OCI-LY1 (cell line): ENCODE data around the gene PPP1R14D.
A peak's percentile ranks its signal among the peaks of the same experiment; 100 is the strongest.

Experiments used
- H2AFZ ChIP-seq: fragments of 200-600 bp; sonication (generic), shearing (Covaris generic); 2 replicates; pipeline ENCODE4 v1.6.0; 2014; ENCODE audit warnings: antibody characterized with exemption, mild to moderate bottlenecking, low read length
- H3F3A ChIP-seq: fragments of 200-600 bp; sonication (generic), shearing (Covaris generic); 2 replicates; pipeline ENCODE4 v1.6.0; 2014; ENCODE audit warnings: mild to moderate bottlenecking, antibody characterized with exemption, low read length, moderate library complexity; ENCODE audit not compliant: insufficient read depth
- H3K27ac ChIP-seq: fragments of 200-600 bp; sonication (generic); 2 replicates; pipeline ENCODE4 v1.5.1; 2014; ENCODE audit warnings: low read length, mixed run types, mild to moderate bottlenecking, low read depth; ENCODE audit not compliant: poor library complexity, severe bottlenecking
- H3K27me3 ChIP-seq: fragments of 200-600 bp; sonication (generic); 2 replicates; pipeline ENCODE4 v1.6.0; 2014; ENCODE audit warnings: antibody characterized with exemption, mild to moderate bottlenecking, low read length, moderate library complexity; ENCODE audit not compliant: insufficient read depth
- H3K36me3 ChIP-seq: fragments of 200-600 bp; sonication (generic); 2 replicates; pipeline ENCODE4 v1.6.1; 2014; ENCODE audit warnings: mild to moderate bottlenecking, antibody characterized with exemption, low read length, moderate library complexity, mixed read lengths; ENCODE audit not compliant: insufficient read depth
- H3K4me1 ChIP-seq: fragments of 200-600 bp; sonication (generic); 2 replicates; pipeline ENCODE4 v1.5.1; 2014; ENCODE audit warnings: mild to moderate bottlenecking, low read length, moderate library complexity; ENCODE audit not compliant: insufficient read depth, severe bottlenecking
- H3K4me2 ChIP-seq: fragments of 200-600 bp; sonication (generic), shearing (Covaris generic); 2 replicates; pipeline ENCODE4 v1.6.1; 2014; ENCODE audit warnings: low read length
- H3K4me3 ChIP-seq: fragments of 200-600 bp; sonication (generic); 2 replicates; pipeline ENCODE4 v1.5.1; 2014; ENCODE audit warnings: low read length, low read depth, mild to moderate bottlenecking, mixed read lengths; ENCODE audit not compliant: poor library complexity, severe bottlenecking
- H3K79me2 ChIP-seq: fragments of 200-600 bp; shearing (Covaris generic); 2 replicates; pipeline ENCODE4 v1.6.1; 2016; ENCODE audit warnings: mixed run types, low read length, mixed read lengths; ENCODE audit not compliant: insufficient read depth
- H3K9ac ChIP-seq: fragments of 200-600 bp; sonication (generic), shearing (Covaris generic); 2 replicates; pipeline ENCODE4 v1.6.1; 2014; ENCODE audit warnings: mild to moderate bottlenecking, low read length, mixed read lengths
- H3K9me2 ChIP-seq: fragments of 200-600 bp; sonication (generic), shearing (Covaris generic); 2 replicates; pipeline ENCODE4 v1.6.1; 2014; ENCODE audit warnings: low read depth, mild to moderate bottlenecking, low read length, mixed read lengths
- H3K9me3 ChIP-seq: fragments of 200-600 bp; shearing (Covaris generic); 2 replicates; pipeline ENCODE4 v1.6.1; 2014; ENCODE audit warnings: low read length, mixed read lengths
- H4K20me1 ChIP-seq: fragments of 200-600 bp; sonication (generic), shearing (Covaris generic); 2 replicates; pipeline ENCODE4 v1.6.0; 2016; ENCODE audit warnings: mild to moderate bottlenecking, low read length; ENCODE audit not compliant: insufficient read depth
- EZH2 ChIP-seq: fragments of 200-600 bp; sonication (generic), shearing (Covaris generic); IDR thresholded peaks from 2 replicates; pipeline ENCODE4 v1.8.0; 2017; ENCODE audit warnings: borderline replicate concordance, mixed run types, mild to moderate bottlenecking, antibody characterized with exemption, low read length, moderate library complexity, mixed read lengths
- TF ChIP-seq, protein P1 (sequence below): fragments of 200-600 bp; sonication (generic), shearing (Covaris generic); IDR thresholded peaks from 2 replicates; pipeline ENCODE4 v1.5.1; 2017; ENCODE audit warnings: mild to moderate bottlenecking, antibody characterized with exemption, low read length, moderate library complexity, mixed read lengths

Gene PPP1R14D

GRCh38 chr15:40828447-40829036 lies at the start of gene PPP1R14D:
Gene PPP1R14D (minus strand): TSS chr15:40828708. CDS start chr15:40828641, 67 bp downstream.
- peak within 1 kb of the TSS; percentile 58 for H3K4me2 ChIP-seq
- H3K4me3 ChIP-seq = peak within 1 kb of the TSS; percentile 43
- no peaks in the 10 kb centered on the region for H3K9me2 ChIP-seq
- no peaks in the 10 kb centered on the region for H3F3A ChIP-seq
- H4K20me1 ChIP-seq = no peaks in the 10 kb centered on the region
- peak within 1 kb of the TSS; percentile 15; the same call in 1 of the 2 replicates for H3K9ac ChIP-seq
- no peaks in the 10 kb centered on the region for H3K9me3 ChIP-seq
- H3K27ac ChIP-seq = no peak within 1 kb of the TSS
- H3K27me3 ChIP-seq = no peaks in the 10 kb centered on the region
- no peak for TF ChIP-seq EZH2
- TF ChIP-seq, protein P1, sequence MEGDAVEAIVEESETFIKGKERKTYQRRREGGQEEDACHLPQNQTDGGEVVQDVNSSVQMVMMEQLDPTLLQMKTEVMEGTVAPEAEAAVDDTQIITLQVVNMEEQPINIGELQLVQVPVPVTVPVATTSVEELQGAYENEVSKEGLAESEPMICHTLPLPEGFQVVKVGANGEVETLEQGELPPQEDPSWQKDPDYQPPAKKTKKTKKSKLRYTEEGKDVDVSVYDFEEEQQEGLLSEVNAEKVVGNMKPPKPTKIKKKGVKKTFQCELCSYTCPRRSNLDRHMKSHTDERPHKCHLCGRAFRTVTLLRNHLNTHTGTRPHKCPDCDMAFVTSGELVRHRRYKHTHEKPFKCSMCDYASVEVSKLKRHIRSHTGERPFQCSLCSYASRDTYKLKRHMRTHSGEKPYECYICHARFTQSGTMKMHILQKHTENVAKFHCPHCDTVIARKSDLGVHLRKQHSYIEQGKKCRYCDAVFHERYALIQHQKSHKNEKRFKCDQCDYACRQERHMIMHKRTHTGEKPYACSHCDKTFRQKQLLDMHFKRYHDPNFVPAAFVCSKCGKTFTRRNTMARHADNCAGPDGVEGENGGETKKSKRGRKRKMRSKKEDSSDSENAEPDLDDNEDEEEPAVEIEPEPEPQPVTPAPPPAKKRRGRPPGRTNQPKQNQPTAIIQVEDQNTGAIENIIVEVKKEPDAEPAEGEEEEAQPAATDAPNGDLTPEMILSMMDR = no peak
- H2AFZ ChIP-seq = peak within 1 kb of the TSS; percentile 44
- peaks cover 8% of the 10 kb centered on the region for H3K4me1 ChIP-seq
- no peaks in the 10 kb centered on the region for H3K79me2 ChIP-seq
- no peaks in the 10 kb centered on the region for H3K36me3 ChIP-seq

- no peak overlapping the region for H3K27ac ChIP-seq
These were observed 49.2 kb upstream of the PPP1R14D start for GRCh38 chr15:40877694-40878093.

DNA sequence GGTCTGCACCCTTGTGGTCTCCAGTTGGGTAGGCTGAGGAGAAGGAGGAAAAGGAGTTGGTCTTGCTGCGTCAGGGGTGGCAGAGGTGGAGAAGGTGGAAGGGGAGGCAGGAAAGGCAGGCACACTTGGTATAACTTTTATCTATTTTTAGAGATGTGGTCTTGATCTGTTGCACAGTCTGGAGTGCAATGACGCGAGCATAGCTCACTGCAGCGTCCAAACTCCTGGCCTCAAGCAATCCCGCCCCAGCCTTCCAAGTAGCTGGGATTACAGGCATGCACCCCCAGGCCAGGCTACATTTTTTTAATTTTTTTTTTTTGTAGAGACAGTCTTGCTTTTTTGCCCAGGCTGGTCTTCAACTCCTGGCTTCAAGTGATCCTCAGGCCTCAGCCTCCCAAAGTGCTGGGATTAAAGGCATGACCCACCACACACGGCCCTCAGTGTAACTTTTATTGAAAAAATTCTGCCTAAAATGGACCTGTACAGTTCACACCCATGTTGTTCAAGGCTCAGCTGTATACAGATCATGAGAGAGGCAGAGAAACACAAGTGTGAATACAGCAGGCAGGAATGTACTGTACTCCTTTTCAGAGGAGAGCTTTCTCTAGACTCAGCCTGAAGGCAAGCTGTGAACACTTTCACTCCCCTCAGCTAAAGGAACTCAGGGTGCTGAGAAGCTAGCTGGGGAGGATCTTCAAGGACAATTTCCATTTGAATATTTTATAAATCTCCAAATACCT lies 47.7 kb upstream of the PPP1R14D start:
- H3K79me2 ChIP-seq = no peaks in the 10 kb centered on the region
- no peaks in the 10 kb centered on the region for H4K20me1 ChIP-seq
- H3K36me3 ChIP-seq = no peaks in the 10 kb centered on the region
- no peak overlapping the region for H3K9ac ChIP-seq
- H3K4me1 ChIP-seq = peaks cover 28% of the 10 kb centered on the region
- H3F3A ChIP-seq = no peaks in the 10 kb centered on the region
- H3K4me2 ChIP-seq = no peak overlapping the region
- H3K27me3 ChIP-seq = no peaks in the 10 kb centered on the region
- no peak overlapping the region for H3K27ac ChIP-seq
- TF ChIP-seq, protein P1 = no peak
- no peak for TF ChIP-seq EZH2
- no peak overlapping the region for H2AFZ ChIP-seq
- no peaks in the 10 kb centered on the region for H3K9me2 ChIP-seq
- H3K9me3 ChIP-seq = no peaks in the 10 kb centered on the region
- no peak overlapping the region for H3K4me3 ChIP-seq

More at GRCh38 chr15:40877694-40878093, 49.2 kb upstream of the PPP1R14D start:
- no peaks in the 10 kb centered on the region for H3F3A ChIP-seq
- H3K9me3 ChIP-seq = no peaks in the 10 kb centered on the region
- no peak overlapping the region for H2AFZ ChIP-seq
- H4K20me1 ChIP-seq = no peaks in the 10 kb centered on the region
- no peaks in the 10 kb centered on the region for H3K79me2 ChIP-seq
- H3K4me3 ChIP-seq = no peak overlapping the region
- TF ChIP-seq, protein P1 = no peak
- TF ChIP-seq EZH2 = no peak
- H3K27me3 ChIP-seq = no peaks in the 10 kb centered on the region
- no peaks in the 10 kb centered on the region for H3K9me2 ChIP-seq
- no peaks in the 10 kb centered on the region for H3K36me3 ChIP-seq
- H3K4me2 ChIP-seq = no peak overlapping the region
- H3K4me1 ChIP-seq = peaks cover 20% of the 10 kb centered on the region
- H3K9ac ChIP-seq = no peak overlapping the region
